HG02943 (cell line): ENCODE measurements around the gene CLTCL1.
"Not testable (repeated sequence)": the region's sequence is repeated elsewhere in the genome, so short reads cannot be mapped to it uniquely, and the experiment has no call there.

Experiments
- ATAC-seq: cut with Tn5 transposase; IDR thresholded peaks from one replicate; pipeline ENCODE4 v1.9.1; 2021; ENCODE audit warnings: mild to moderate bottlenecking, low read depth, moderate library complexity; ENCODE audit not compliant: unreplicated experiment

CLTCL1 gene

GRCh38 chr22:19156109-19156508, 135.4 kb downstream of the CLTCL1 start:
- not testable (repeated sequence) for ATAC-seq

GRCh38 chr22:19152942-19153883, 138.3 kb downstream of the CLTCL1 start:
- ATAC-seq = no peak

GRCh38 chr22:19151329-19152191, 140.0 kb downstream of the CLTCL1 start:
- ATAC-seq = no peak

- no peak for ATAC-seq
Measured at GRCh38 chr22:19150482-19151328, 140.8 kb downstream of the CLTCL1 start.

GRCh38 chr22:19149991-19150390, 141.5 kb downstream of the CLTCL1 start, which contains the start of gene GSC2:
Gene GSC2, minus strand, starts transcription at chr22:19150292. Its CDS starts 9 bp downstream, at chr22:19150283.
- no peak for ATAC-seq

GRCh38 chr22:19149047-19149883, 142.3 kb downstream of the CLTCL1 start:
- no peak for ATAC-seq

- ATAC-seq = no peak
Measured at GRCh38 chr22:19148417-19149046, 143.0 kb downstream of the CLTCL1 start.

- ATAC-seq = no peak
Measured at GRCh38 chr22:19147195-19147780, 144.2 kb downstream of the CLTCL1 start.

GRCh38 chr22:19146215-19146968, 145.1 kb downstream of the CLTCL1 start:
- no peak for ATAC-seq

GRCh38 chr22:19143967-19144400, 147.5 kb downstream of the CLTCL1 start:
- peak; percentile 13 for ATAC-seq

GRCh38 chr22:19143212-19143611, 148.3 kb downstream of the CLTCL1 start:
- ATAC-seq = no peak

- no peak for ATAC-seq
Measured at GRCh38 chr22:19142394-19142793, 149.1 kb downstream of the CLTCL1 start.

- no peak for ATAC-seq
Measured at GRCh38 chr22:19139974-19140373, 151.5 kb downstream of the CLTCL1 start.

GRCh38 chr22:19139001-19139356, 152.5 kb downstream of the CLTCL1 start:
- no peak for ATAC-seq

- no peak for ATAC-seq
Measured at GRCh38 chr22:19138217-19139000, 153.1 kb downstream of the CLTCL1 start.

GRCh38 chr22:19137384-19138216, 153.9 kb downstream of the CLTCL1 start:
- no peak for ATAC-seq
